Right lobe of liver (tissue), 4 donors: ENCODE measurements around the gene AMACR.

Source experiments
- POLR2A ChIP-seq: fragments of 450-650 bp; IDR thresholded peaks from one replicate; pipeline ENCODE4 v1.6.1; 2017; ENCODE audit warnings: antibody characterized with exemption, mild to moderate bottlenecking
- TF ChIP-seq, protein P1 (sequence below), 4 donors: fragments of 200-600 bp in 3 of 4; fragments of 450-650 bp in 1 of 4; IDR thresholded peaks; one replicate each; pipeline versions ENCODE4 v1.5.1 to v1.8.0; 2016 to 2022; ENCODE audit warnings: antibody characterized with exemption in 4 of 4, mild to moderate bottlenecking in 2 of 4
- donor health status: DM: no; HTN: no; CAD: no.
- donor health status: DM: no; HTN: no; CAD: no.
- donor health status: DM: no; HTN: yes; CAD: no.

DNA sequence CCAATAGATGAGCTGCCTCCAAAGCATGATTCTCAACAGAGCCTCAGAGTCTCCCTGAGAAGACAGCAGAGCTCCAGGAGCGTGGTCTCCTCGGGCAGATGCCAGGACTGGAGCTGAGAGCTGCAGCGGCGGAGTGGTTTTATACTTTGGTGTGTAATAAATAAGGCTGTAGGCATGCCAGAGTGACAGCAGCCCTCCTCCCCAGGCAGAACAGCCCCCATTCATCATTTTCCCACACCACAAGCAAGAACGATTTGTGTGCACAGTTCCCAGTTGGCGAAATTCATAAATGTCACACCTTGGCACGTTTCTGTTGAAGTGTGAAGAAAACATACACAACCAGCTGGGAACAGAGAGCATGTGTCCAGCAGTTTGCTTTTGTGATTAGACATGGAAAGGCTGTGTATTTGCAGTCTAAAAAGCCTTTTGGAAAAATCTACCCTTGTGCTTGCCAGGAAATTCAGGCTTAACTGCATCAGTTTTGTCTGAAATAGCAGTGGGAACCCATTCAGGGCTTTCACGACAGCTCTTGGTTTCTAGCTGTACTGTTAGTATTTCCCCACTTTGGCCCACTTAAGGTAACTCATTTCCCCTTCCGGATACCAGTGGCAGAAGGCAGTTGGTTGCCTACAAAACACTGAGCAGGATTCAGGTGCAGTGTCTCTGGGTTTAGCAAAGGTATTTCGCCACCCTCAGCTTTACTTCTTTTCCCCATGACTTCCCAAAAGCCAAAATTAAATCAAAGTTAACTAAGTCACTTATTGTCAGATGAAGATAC is 35.4 kb upstream of the AMACR start, which contains the start of gene C1QTNF3:
- no peak for TF ChIP-seq POLR2A
- TF ChIP-seq, protein P1, sequence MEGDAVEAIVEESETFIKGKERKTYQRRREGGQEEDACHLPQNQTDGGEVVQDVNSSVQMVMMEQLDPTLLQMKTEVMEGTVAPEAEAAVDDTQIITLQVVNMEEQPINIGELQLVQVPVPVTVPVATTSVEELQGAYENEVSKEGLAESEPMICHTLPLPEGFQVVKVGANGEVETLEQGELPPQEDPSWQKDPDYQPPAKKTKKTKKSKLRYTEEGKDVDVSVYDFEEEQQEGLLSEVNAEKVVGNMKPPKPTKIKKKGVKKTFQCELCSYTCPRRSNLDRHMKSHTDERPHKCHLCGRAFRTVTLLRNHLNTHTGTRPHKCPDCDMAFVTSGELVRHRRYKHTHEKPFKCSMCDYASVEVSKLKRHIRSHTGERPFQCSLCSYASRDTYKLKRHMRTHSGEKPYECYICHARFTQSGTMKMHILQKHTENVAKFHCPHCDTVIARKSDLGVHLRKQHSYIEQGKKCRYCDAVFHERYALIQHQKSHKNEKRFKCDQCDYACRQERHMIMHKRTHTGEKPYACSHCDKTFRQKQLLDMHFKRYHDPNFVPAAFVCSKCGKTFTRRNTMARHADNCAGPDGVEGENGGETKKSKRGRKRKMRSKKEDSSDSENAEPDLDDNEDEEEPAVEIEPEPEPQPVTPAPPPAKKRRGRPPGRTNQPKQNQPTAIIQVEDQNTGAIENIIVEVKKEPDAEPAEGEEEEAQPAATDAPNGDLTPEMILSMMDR (IDR thresholded peaks at IDR 0.05), result no peak
